Pancreas (tissue), 10 donors: ENCODE measurements around the gene RHBDF1. TPM values are rescaled to one million over a fixed set of nuclear protein-coding genes. Genes with fewer than 3 reads are reported as not detected.
"Not testable (repeated sequence)": the region's sequence is repeated elsewhere in the genome, so short reads cannot be mapped to it uniquely, and the experiment has no call there.

Experiments
- ATAC-seq, 4 donors: fragments of 200-7000 bp; cut with Tn5 transposase; one replicate each; pipeline versions ENCODE4 v1.8.0 to v1.9.1; 2020; ENCODE audit warnings: mild to moderate bottlenecking in 4 of 4, moderate library complexity in 4 of 4
- DNase-seq, 6 donors: peaks; one replicate each; pipeline ENCODE4 v3.0.0-alpha.2; 2020
- FAIRE-seq: peaks from 2 replicates; lab custom pipeline; 2012; peaks lifted over from hg19 to GRCh38; lab: Jason Lieb, UNC
- H3K27ac ChIP-seq, 4 donors: fragments of 200-600 bp; sonication (generic); 1 replicate in 3 of 4; 2 replicates in 1 of 4; pipeline versions ENCODE4 v1.5.0 to v1.8.0; 2020
- H3K27me3 ChIP-seq, 4 donors: fragments of 200-600 bp; one replicate each; pipeline ENCODE4 v1.8.0; 2021
- H3K36me3 ChIP-seq, 3 donors: fragments of 200-600 bp; sonication (generic) in 1 of 3; one replicate each; pipeline versions ENCODE4 v1.5.0 to v1.8.0; 2020 to 2021
- H3K4me1 ChIP-seq, 3 donors: fragments of 200-600 bp; one replicate each; pipeline ENCODE4 v1.8.0; 2021
- H3K4me3 ChIP-seq, 4 donors: fragments of 200-600 bp; sonication (generic) in 2 of 4; one replicate each; pipeline versions ENCODE4 v1.5.0 to v1.8.0; 2020 to 2021
- H3K9me3 ChIP-seq, 4 donors: fragments of 200-600 bp; one replicate each; pipeline ENCODE4 v1.8.0; 2021
- WGBS, 2 donors: extraction: QIAGEN DNeasy Blood & Tissue Kit; methylation state at CpG; one replicate each; pipeline ENCODE4 v1.1.7; 2013; 5-methylcytosine and 5-hydroxymethylcytosine counted together
- intact Hi-C, 3 donors: fragments of 100-400 bp; cut with DNase I; formaldehyde crosslinking; loops; one replicate each; pipeline versions ENCODE4 v1.11.1 to v1.14.2; 2022
- polyA plus RNA-seq, 2 donors: library from polyadenylated mRNA; stranded (reverse); fragments of 200-250 nt; gene quantifications; one replicate each; pipeline ENCODE4 v1.2.3, GENCODE V29; 2013
- total RNA-seq, 6 donors: library from RNA; stranded (reverse); fragmentation: NEBNext Ultra II Directional in 4 of 6; extraction: Animal tissue kit (Norgen Biotek cat#: 25700) in 4 of 6; gene quantifications; one replicate each; pipeline versions ENCODE4 v1.2.1 to v1.2.4, GENCODE V29; 2021 to 2023
- TF ChIP-seq, protein P1 (sequence below), 4 donors: fragments of 200-600 bp; sonication (generic) in 3 of 4; IDR thresholded peaks; one replicate each; pipeline versions ENCODE4 v1.5.0 to v1.8.0; 2021; ENCODE audit warnings: antibody characterized with exemption in 4 of 4
- donor health status: healthy with polysubstance abuse.
- donor health status: DM: no; HTN: no; CAD: no; lungs with moderate emphysema.
- donor health status: DM: no; HTN: no; CAD: no.
- donor health status: control.
- donor health status: control.
- donor health status: Bipolar disorder and iron deficiency.
- donor health status: DM: yes; HTN: yes; CAD: no.
- donor health status: DM: no; HTN: no; CAD: no.
- donor health status: DM: no; HTN: no; CAD: no.
- donor health status: DM: yes; HTN: yes; CAD: no.

The RHBDF1 gene
- total and polyA plus RNA-seq, 8 donors: 7.3 to 56.3 (median 12.4) TPM

DNA sequence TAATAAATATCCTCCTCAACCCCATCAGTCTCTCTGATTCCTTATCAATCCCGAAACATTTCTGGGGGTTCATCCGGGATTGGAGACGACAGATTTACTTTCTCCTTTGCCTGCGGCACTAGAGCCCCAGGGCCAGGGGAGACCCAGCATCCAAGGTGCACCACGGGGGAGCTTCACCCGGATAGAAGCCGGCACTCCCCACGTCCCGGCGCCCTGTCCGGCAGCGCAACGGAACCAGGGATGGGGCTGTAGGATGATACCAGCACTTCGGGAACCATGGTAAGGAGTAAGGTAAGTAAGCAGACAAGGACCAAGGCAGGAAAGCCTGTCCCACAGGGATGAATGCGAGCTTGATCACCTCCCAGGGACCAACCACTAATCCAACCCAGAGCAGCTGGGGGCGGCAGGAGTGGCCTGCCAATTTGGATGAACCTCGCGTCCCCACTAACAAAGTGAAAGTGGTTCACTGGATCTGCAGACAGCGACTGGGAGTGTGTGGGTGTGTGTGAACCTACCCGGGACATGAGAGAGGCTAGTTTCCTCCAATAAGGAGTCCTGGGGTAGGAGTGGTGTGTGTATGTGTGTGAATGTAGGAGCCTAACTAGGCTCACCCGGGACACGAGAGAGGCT, 30.9 kb downstream of the RHBDF1 start:
- Histone ChIP-seq H3K4me3 (no peak overlapping the region), H3K27ac (no peak overlapping the region), H3K27me3 (no peaks in the 10 kb centered on the region), H3K36me3 (no peaks in the 10 kb centered on the region), H3K9me3 (no peaks in the 10 kb centered on the region), H3K4me1 (no peaks in the 10 kb centered on the region)
- WGBS, 2 donors: 93 to 96% methylated on average over 20 to 22 of the region's 22 CpGs
- no peak for DNase-seq
- ATAC-seq: no peak
- no peak for FAIRE-seq
- intact Hi-C loops: no loop called here
- TF ChIP-seq, protein P1, sequence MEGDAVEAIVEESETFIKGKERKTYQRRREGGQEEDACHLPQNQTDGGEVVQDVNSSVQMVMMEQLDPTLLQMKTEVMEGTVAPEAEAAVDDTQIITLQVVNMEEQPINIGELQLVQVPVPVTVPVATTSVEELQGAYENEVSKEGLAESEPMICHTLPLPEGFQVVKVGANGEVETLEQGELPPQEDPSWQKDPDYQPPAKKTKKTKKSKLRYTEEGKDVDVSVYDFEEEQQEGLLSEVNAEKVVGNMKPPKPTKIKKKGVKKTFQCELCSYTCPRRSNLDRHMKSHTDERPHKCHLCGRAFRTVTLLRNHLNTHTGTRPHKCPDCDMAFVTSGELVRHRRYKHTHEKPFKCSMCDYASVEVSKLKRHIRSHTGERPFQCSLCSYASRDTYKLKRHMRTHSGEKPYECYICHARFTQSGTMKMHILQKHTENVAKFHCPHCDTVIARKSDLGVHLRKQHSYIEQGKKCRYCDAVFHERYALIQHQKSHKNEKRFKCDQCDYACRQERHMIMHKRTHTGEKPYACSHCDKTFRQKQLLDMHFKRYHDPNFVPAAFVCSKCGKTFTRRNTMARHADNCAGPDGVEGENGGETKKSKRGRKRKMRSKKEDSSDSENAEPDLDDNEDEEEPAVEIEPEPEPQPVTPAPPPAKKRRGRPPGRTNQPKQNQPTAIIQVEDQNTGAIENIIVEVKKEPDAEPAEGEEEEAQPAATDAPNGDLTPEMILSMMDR (IDR thresholded peaks at IDR 0.05): no peak

DNA sequence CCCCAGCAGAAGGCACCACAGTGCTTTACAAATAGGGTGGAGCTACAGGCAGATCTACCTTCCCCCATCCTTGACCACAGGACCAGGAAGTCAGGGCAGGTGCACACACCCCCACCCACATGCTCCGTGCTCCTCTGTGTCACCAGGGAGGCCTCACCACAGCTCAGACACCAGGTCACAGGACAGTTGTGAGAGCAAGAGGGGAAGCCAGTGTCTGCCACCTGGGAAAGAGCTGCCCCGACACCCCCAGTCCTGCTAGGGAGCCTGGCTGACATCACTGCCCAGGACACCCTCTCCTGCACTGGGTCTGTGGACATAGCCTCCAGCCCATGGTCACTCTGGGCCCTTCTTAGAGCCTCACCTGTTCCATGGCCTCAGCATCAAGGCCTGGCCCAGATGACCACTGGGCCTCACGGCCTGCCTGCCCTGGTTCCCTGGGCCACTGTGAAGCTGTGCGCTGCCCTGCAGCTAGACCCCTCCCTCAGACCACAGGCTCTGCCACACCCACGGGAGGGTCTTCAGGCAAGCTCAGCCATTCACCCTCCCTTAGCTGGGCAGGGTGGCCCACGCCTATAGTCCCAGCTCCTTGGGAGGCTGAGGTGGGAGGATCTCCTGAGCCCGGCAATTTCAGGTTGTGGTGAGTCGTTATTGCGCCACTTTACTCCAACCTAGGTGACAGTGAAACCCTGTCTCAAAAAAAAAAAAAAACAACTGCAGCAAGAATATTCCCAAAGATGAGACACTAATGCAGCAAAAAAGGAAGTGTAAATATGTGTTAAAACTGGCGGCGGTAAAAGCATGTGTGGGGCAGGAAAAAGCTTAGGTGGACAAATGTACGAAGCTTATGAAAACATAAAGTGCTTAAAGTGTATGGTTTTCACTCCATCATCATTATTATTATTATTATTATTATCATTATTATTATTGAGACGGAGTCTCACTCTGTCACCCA, 33.2 kb downstream of the RHBDF1 start:
- H3K36me3 ChIP-seq: no peaks in the 10 kb centered on the region
- intact Hi-C loops: no loop called here
- H3K4me3 ChIP-seq: no peak overlapping the region
- no peak overlapping the region for H3K27ac ChIP-seq
- FAIRE-seq: no peak
- H3K4me1 ChIP-seq: no peaks in the 10 kb centered on the region
- H3K27me3 ChIP-seq: no peaks in the 10 kb centered on the region
- no peaks in the 10 kb centered on the region for H3K9me3 ChIP-seq
- peak in 1 of 6 donors; percentile 20 for DNase-seq
- peak in 3 of 4 donors; percentile 71 to 75 (median 71) for ATAC-seq
- TF ChIP-seq, protein P1 (IDR thresholded peaks at IDR 0.05): no peak
- WGBS, 2 donors: 85 to 90% methylated on average over 13 of the region's 13 CpGs

DNA sequence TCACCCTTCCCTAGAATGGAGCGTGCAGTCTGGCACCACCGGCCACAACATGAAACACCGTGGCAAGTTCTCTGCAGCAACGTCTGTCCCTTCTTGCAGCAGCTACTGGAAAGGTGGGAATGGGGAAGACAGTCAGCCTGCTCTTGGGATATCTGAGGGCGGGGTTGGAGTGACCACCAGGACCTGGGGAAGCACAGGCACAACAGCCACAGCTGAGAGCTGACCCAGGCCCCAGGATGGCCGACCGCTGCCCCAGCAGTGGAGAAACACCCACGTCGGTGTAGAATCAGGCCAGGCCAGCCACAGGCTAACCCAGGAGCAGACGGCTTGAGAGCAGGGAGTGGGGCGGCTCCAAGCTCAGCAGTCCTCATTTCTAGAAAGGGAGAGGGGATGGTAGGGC, 34.2 kb downstream of the RHBDF1 start:
- H3K9me3 ChIP-seq, H3K27me3 ChIP-seq, H3K27ac ChIP-seq, H3K4me1 ChIP-seq, H3K4me3 ChIP-seq, ATAC-seq, H3K36me3 ChIP-seq, FAIRE-seq, intact Hi-C loops: not testable (repeated sequence)
- 93 to 95% methylated on average over 10 to 11 of the region's 11 CpGs for WGBS, 2 donors
- DNase-seq: peak in 1 of 6 donors; percentile 15

DNA sequence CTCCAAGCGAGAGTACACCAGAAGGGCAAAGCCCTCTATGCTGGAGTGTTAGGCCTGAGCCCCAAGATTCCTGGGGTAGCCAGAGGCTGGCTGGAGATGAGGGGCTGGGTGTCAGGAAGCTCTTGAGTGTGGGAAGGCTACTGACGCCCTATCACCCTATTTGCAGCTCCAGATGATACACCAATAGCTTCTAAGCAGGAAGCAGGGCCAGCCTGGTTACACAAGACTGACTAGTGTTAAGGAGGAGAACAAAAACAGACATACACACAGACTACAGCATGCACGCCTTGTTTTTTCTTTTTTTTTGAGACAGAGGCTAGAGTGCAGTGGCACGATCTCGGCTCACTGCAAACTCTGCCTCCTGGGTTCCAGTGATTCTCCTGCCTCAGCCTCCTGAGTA, 34.9 kb downstream of the RHBDF1 start:
- TF ChIP-seq, protein P1 (IDR thresholded peaks at IDR 0.05): no peak
- Histone ChIP-seq H3K36me3 (no peaks in the 10 kb centered on the region), H3K27ac (no peak overlapping the region), H3K27me3 (no peaks in the 10 kb centered on the region), H3K9me3 (no peaks in the 10 kb centered on the region), H3K4me3 (no peak overlapping the region), H3K4me1 (no peaks in the 10 kb centered on the region)
- ATAC-seq (no peak), FAIRE-seq (no peak), DNase-seq (no peak)
- intact Hi-C loops: no loop called here
- 93 to 94% methylated on average over 5 of the region's 5 CpGs for WGBS, 2 donors

DNA sequence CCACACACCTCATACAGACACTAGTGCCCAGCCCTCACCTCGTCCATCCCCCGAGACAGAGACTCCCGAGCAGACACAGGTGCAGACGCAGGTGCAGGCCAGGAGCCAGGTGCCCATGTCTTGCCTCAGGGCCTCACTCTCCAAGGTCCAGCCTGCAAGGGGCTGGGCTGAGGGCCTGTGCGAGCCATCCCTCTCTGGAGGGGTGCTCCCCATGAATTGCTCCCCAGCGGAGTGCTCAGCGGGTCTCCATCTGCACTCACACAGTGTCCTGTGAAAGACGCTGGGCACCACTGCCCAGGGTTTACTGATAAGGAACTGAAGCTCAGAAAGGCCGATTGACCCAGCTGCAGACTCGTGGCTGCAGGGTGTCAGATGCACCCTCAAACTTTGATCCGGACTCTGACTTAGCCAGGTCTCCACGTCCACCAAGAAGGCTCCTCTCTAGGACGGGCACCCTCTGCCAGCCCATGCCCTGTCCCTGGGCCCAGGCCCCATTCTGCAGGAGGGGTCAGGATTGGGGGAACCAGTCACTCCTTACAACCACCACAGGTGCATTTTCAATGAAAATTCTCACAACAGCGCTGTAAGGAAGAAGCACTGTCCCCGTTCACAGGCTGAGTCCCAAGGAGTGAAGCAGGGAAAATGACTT, 36.0 kb downstream of the RHBDF1 start:
- Histone ChIP-seq H3K27ac (no peak overlapping the region), H3K9me3 (no peaks in the 10 kb centered on the region), H3K4me3 (no peak overlapping the region), H3K36me3 (no peaks in the 10 kb centered on the region), H3K27me3 (no peaks in the 10 kb centered on the region), H3K4me1 (no peaks in the 10 kb centered on the region)
- intact Hi-C loops: no loop called here
- DNase-seq (no peak), FAIRE-seq (no peak), ATAC-seq (no peak)
- TF ChIP-seq, protein P1 (IDR thresholded peaks at IDR 0.05): no peak
- 70 to 78% methylated on average over 15 of the region's 15 CpGs for WGBS, 2 donors
